A673 (cell line): Measurements from ENCODE around the gene PTPRK. TPM values are rescaled to one million over a fixed set of nuclear protein-coding genes. Genes with fewer than 3 reads are reported as not detected.

Experiments
- BruUV-seq: library from RNA; stranded (reverse); fragments of 400-500 nt; replicated peaks from 2 replicates; lab custom pipeline; 2021; lab: Mats Ljungman, UMichigan
- CTCF ChIA-PET: fragments of 300-600 bp; sonication (Branson Sonifier 250); formaldehyde crosslinking; loops from one replicate; lab custom pipeline; 2022; ENCODE audit warnings: antibody characterized with exemption; lab: Charles Lee
- POLR2A ChIA-PET: fragments of 300-600 bp; sonication (Branson Sonifier 250); formaldehyde crosslinking; loops from one replicate; lab custom pipeline; 2022; ENCODE audit warnings: antibody characterized with exemption; ENCODE audit not compliant: low non-redundant PET; lab: Charles Lee
- DNase-seq: peaks from one replicate; pipeline ENCODE4 v3.0.0-alpha.2; 2015; ENCODE audit warnings: low spot score
- H3K27ac ChIP-seq: fragments of 200-600 bp; sonication (generic); 2 replicates; pipeline ENCODE4 v1.5.1; 2016; ENCODE audit warnings: mixed run types, low read depth, mild to moderate bottlenecking, mixed read lengths, antibody characterized with exemption, low read length; ENCODE audit not compliant: poor library complexity, severe bottlenecking
- H3K27me3 ChIP-seq: fragments of 200-600 bp; sonication (generic); replicated peaks from 2 replicates; pipeline ENCODE4 v1.6.1; 2017; ENCODE audit warnings: mixed run types, low read depth, mild to moderate bottlenecking, mixed read lengths, antibody characterized with exemption, low read length; ENCODE audit not compliant: insufficient read depth, poor library complexity
- H3K36me3 ChIP-seq: fragments of 200-600 bp; sonication (generic); 2 replicates; pipeline ENCODE4 v1.6.1; 2016; ENCODE audit warnings: mixed run types, mild to moderate bottlenecking, mixed read lengths, antibody characterized with exemption, low read length; ENCODE audit not compliant: insufficient read depth, poor library complexity, severe bottlenecking
- H3K4me1 ChIP-seq: fragments of 200-600 bp; sonication (generic); 2 replicates; pipeline ENCODE4 v1.6.1; 2017; ENCODE audit warnings: mixed run types, mild to moderate bottlenecking, mixed read lengths, antibody characterized with exemption, low read length; ENCODE audit not compliant: insufficient read depth, poor library complexity, severe bottlenecking
- H3K4me3 ChIP-seq: fragments of 200-600 bp; sonication (generic); 2 replicates; pipeline ENCODE4 v1.5.1; 2016; ENCODE audit warnings: low read depth, mixed run types, mild to moderate bottlenecking, mixed read lengths, low read length; ENCODE audit not compliant: poor library complexity, severe bottlenecking
- H3K9me3 ChIP-seq: fragments of 200-600 bp; sonication (generic); 2 replicates; pipeline ENCODE4 v1.6.1; 2016; ENCODE audit warnings: mixed run types, low read depth, mild to moderate bottlenecking, mixed read lengths, antibody characterized with exemption, low read length; ENCODE audit not compliant: poor library complexity, severe bottlenecking
- EZH2 ChIP-seq: fragments of 200-600 bp; sonication (generic); IDR thresholded peaks from 2 replicates; pipeline ENCODE4 v1.6.1; 2017; ENCODE audit warnings: borderline replicate concordance, low read depth, mild to moderate bottlenecking, mixed read lengths, antibody characterized with exemption, low read length; ENCODE audit not compliant: poor library complexity, severe bottlenecking
- intact Hi-C: fragments of 100-400 bp; cut with micrococcal nuclease; formaldehyde crosslinking; loops from one replicate; pipeline ENCODE4 v1.10.0; 2022; ENCODE audit not compliant: unreplicated experiment
- total RNA-seq: library from RNA; stranded (reverse); gene quantifications from 2 replicates; pipeline ENCODE4 v1.2.3, GENCODE V29; 2021
- TF ChIP-seq, protein P1 (sequence below): fragments of 300-800, 200-600 bp; sonication (generic); conservative IDR thresholded peaks from 2 replicates; pipeline ENCODE4 v1.5.1; 2017; ENCODE audit warnings: low read depth, mild to moderate bottlenecking, antibody characterized with exemption, low read length, moderate library complexity, mixed read lengths

PTPRK gene
- total RNA-seq, 1 experiment from 2014 or later = 77.3 TPM

GRCh38 chr6:127968394-127968793, 552.0 kb downstream of the PTPRK start:
- Histone ChIP-seq H3K27me3 (no peaks in the 10 kb centered on the region), H3K9me3 (no peaks in the 10 kb centered on the region), H3K27ac (no peak overlapping the region), H3K4me3 (no peak overlapping the region), H3K36me3 (no peaks in the 10 kb centered on the region), H3K4me1 (no peaks in the 10 kb centered on the region)
- POLR2A ChIA-PET = no interaction called here
- TF ChIP-seq EZH2 = no peak
- TF ChIP-seq, protein P1, sequence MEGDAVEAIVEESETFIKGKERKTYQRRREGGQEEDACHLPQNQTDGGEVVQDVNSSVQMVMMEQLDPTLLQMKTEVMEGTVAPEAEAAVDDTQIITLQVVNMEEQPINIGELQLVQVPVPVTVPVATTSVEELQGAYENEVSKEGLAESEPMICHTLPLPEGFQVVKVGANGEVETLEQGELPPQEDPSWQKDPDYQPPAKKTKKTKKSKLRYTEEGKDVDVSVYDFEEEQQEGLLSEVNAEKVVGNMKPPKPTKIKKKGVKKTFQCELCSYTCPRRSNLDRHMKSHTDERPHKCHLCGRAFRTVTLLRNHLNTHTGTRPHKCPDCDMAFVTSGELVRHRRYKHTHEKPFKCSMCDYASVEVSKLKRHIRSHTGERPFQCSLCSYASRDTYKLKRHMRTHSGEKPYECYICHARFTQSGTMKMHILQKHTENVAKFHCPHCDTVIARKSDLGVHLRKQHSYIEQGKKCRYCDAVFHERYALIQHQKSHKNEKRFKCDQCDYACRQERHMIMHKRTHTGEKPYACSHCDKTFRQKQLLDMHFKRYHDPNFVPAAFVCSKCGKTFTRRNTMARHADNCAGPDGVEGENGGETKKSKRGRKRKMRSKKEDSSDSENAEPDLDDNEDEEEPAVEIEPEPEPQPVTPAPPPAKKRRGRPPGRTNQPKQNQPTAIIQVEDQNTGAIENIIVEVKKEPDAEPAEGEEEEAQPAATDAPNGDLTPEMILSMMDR = no peak
- BruUV-seq = no TSS peak
- CTCF ChIA-PET = interaction anchor here (0.7 kb wide), 1 partner anchor 232 kb away, joined by 7 read pairs; no protein-coding TSS in a partner anchor
- DNase-seq = no peak
- intact Hi-C loops = no loop called here

- H3K9me3 ChIP-seq = no peaks in the 10 kb centered on the region
- H3K4me3 ChIP-seq = no peak overlapping the region
- no peak for DNase-seq
- no peaks in the 10 kb centered on the region for H3K36me3 ChIP-seq
- CTCF ChIA-PET = interaction anchor here (0.7 kb wide), 1 partner anchor 231 kb away, joined by 7 read pairs; no protein-coding TSS in a partner anchor
- intact Hi-C loops = no loop called here
- TF ChIP-seq, protein P1 = no peak
- TF ChIP-seq EZH2 = no peak
- H3K27me3 ChIP-seq = no peaks in the 10 kb centered on the region
- H3K4me1 ChIP-seq = no peaks in the 10 kb centered on the region
- POLR2A ChIA-PET = no interaction called here
- no TSS peak for BruUV-seq
- H3K27ac ChIP-seq = no peak overlapping the region
These were observed 552.7 kb downstream of the PTPRK start for GRCh38 chr6:127967708-127968107.

DNA sequence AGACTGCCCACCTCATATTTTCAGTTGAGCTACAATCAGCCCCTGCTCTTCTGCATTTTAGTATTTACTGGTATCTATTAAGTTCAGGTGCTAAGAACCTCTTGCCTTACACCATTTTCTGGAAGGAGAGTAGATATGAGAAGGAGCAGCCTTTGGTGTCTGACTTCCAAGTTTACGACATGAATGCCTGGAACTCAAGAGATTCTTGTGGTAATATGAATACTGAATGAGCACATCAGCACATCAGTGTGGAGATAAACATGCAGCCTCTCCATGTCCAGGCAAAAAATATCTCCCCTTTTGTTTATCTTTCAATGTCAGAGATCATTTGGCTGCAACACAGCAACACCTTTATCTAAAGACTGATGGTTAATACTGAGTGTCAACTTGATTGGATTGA, 553.8 kb downstream of the PTPRK start:
- BruUV-seq = no TSS peak
- no peak for DNase-seq
- Histone ChIP-seq H3K9me3 (no peaks in the 10 kb centered on the region), H3K4me3 (no peak overlapping the region), H3K36me3 (no peaks in the 10 kb centered on the region), H3K4me1 (no peaks in the 10 kb centered on the region), H3K27me3 (no peaks in the 10 kb centered on the region), H3K27ac (no peak overlapping the region)
- intact Hi-C loops = no loop called here
- TF ChIP-seq, protein P1 = no peak
- TF ChIP-seq EZH2 = no peak
- ChIA-PET CTCF (no interaction called here), POLR2A (no interaction called here)
